ENCODE data around the gene SH3GL2. TPM values are rescaled to one million over a fixed set of nuclear protein-coding genes. Genes with fewer than 3 reads are reported as not detected.

The SH3GL2 gene
- 0.12 TPM in 1 of 2 replicates, not detected in the other for total RNA-seq

DNA sequence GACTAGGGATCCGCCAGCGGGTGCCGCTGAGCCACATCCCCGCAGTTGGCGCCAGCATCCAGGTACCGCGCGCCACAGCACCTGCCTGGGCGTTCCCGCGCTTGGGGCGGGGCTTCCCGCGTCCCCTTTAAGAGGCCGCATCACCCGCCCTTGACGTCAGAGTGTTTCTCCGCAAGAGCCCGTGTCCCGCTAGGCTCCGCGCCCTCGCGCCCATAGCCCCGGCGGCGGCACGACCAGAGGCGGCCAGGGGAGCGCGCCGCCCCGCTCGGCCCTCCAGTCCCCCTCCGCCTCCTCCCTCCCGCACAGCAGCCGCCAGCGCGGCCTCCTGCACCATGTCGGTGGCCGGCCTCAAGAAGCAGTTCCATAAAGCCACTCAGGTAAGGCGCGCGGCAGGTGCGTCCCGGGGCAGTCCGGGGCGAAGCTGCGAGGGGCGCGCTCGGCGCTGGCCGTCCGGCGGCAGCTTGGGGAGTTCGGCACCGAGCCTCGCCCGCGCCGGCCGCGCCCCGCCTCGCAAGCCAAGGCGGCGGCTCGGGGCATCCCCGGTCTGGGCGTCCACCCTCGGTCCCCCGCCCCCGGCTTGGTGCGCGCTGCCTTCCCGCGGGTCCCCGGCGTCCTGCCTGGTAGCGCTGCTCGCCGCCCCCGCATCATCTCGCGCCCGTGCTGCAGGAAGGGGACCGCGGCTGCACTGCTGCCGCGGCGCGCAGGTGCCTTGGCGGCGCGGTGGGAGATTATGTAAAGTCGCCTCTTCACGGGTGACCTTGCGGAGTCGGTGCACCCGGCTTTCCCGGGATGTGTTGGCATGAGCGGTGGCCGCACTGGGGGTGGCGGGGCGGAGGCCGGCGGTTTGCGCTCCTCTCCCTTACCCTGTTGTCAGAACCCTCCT lies at the start of gene SH3GL2:
Gene SH3GL2 (plus strand): TSS at position 156 of the 883 bp plus-strand sequence.

